Prostate gland (tissue), 2 donors: ENCODE data around the gene BCL11B.

Experiments used
- CTCF ChIP-seq, 4 experiments: fragments of 200-600 bp in 2 of 4; fragments of 450-650 bp in 2 of 4; sonication (generic) in 2 of 4; IDR thresholded peaks; 1 replicate in 3 of 4; 2 replicates in 1 of 4; pipeline ENCODE4 v1.5.1; 2016 to 2019; ENCODE audit warnings: antibody characterized with exemption in 4 of 4, mild to moderate bottlenecking in 2 of 4, moderate library complexity in 2 of 4
- POLR2A ChIP-seq: fragments of 450-650 bp; IDR thresholded peaks from one replicate; pipeline ENCODE4 v1.6.1; 2016; ENCODE audit warnings: antibody characterized with exemption, mild to moderate bottlenecking
- POLR2AphosphoS5 ChIP-seq: sonication (generic); formaldehyde crosslinking; IDR thresholded peaks from one replicate; pipeline ENCODE4 v1.6.1; 2017; ENCODE audit warnings: antibody characterized with exemption

GRCh38 chr14:99181241-99181640, 90.8 kb downstream of the BCL11B start:
- TF ChIP-seq CTCF (IDR thresholded peaks at IDR 0.05) (no peak), POLR2AphosphoS5 (no peak), POLR2A (no peak)
